Daoy (cell line): Measurements from ENCODE around the gene TEKTIP1. TPM values are rescaled to one million over a fixed set of nuclear protein-coding genes. Genes with fewer than 3 reads are reported as not detected.
"Not testable (repeated sequence)": the region's sequence is repeated elsewhere in the genome, so short reads cannot be mapped to it uniquely, and the experiment has no call there.

Source experiments
- DNase-seq: peaks from one replicate; pipeline ENCODE4 v3.0.0-alpha.2; 2015; ENCODE audit warnings: low read depth
- total RNA-seq: library from RNA; depleted of rRNA; stranded (reverse); fragments of >200 nt; shearing (Covaris generic); gene quantifications from 2 replicates; pipeline ENCODE4 v1.2.3, GENCODE V29; 2014

The TEKTIP1 gene
- total RNA-seq, 1 experiment from 2014 or later = not detected

DNA sequence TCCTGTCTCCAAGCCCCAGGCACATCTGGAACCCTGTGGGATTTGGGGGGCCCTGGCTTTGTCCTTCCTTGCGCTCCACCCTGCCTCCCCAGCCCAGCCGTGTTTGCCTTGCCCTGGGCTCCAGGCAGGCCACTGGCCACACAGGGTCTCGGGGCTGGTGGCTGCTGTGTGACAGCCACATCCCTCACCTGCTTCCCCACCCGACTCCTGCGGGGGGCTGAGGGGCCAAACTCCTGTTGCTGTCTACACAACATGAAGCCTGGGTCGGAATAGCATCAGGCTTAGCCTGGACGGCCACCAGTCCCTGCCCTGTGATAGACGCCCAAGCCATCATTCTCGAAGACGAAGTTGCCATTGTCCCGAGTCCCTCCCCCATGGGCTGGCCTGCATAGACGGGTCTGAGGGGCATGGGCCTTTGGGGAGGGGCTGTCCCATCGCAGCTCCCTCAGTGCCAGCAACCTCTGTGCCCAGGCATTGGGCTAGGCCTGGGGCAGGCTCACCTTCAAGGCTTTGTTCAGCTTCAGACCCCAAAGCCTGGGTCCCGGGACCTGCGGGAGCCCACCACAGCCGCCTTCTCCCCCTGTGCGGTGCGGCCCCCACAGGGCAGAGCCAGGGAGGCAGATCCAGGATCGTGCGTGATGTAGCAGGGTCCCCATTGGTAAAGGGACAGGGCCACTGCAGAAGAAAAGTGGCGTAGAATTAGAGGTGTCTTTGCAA is 15.5 kb upstream of the TEKTIP1 start:
- DNase-seq = no peak

DNA sequence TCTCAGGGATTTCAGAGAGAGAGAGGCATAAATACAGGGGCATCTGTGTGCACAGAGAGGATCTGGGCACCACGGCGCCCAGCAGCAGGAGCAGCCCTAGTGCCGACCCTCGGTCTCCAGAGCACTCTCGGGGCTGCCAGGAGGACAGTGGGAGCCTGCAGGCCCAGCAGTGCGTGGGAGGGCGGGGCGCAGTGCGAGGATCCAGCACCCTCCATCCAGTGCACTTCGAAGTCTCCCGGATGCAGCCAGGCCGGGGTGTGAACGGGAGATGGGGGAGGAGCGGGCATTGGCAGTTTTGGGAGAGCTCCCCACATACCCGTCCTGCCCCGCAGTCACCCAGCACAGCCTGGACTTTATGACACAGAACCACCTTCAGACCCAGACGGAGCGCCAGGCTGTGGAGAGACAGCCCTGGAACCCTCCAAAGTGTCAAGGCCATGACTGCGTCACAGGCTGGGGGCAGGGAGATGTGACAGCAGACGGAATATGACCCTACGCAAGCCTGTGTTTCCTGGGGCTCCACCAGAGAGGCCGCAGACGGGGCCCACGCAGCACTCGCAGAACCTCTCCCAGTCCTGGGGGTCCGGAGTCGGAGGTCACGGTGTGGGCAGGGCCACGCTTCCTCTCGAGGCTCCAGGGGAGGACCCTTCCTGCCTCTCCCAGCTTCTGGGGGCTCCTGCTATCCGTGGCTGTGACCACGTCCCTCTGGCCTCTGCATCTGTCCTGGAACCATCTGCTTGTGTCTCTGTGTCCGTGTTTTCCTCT is 14.7 kb upstream of the TEKTIP1 start:
- DNase-seq = no peak

GRCh38 chr19:3524904-3525451 is 14.0 kb upstream of the TEKTIP1 start:
- no peak for DNase-seq

DNA sequence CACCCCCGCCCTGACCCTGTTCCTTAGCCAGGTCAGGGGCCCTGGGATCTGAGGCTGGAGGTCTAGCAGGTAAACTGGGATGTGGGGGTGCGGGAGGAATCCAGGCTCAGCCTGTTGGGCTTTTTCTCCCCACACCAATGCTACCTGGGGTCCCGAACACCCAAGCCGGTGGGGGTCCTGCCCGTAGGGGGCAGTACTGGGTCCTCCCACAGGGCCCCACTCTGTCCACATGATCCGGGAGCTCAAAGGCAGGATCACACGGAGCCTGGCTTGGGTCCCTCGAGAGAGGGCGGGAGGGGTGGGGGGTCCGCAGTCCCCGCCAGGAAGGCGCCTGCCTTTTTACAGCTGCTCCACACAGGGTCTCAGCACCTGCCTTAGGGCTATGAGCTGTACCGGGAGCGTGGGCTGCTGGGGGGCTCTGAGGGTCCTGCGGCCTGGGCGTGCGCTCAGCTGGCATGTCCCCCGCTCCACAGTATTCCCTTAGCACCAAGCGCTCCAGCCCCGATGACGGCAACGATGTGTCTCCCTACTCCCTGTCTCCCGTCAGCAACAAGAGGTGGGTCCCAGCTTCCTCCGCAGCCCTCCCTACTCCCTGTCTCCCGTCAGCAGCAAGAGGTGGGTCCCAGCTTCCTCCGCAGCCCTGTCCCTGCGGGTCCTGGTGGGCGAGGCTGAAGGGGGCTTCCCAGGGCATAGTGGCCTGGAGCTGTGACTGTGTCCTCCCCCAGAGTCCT is 12.3 kb upstream of the TEKTIP1 start:
- no peak for DNase-seq

- DNase-seq = no peak
Measured at GRCh38 chr19:3527238-3527910, 11.6 kb upstream of the TEKTIP1 start.

DNA sequence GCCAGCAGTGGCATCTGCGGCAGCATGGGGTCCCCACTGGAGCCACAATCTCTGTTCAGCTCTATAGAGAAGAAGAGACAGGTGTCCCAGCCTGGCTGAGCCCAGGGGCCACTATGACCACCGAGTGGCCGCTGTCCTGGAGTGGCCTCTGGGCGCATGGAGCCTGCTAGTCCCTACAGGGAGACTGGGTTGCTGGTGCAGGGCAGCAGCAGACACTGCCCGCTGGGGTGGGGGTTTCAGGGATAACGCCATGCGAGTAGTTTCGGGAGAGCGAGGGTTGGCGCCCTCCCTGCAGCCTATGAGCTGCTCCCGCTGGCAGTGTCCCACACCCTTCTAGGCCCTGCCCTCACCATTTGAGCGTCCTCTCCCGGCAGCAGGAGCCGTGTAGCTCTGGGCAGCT is 10.9 kb upstream of the TEKTIP1 start:
- no peak for DNase-seq

- DNase-seq = no peak
Measured at GRCh38 chr19:3528539-3529211, 10.3 kb upstream of the TEKTIP1 start.

DNA sequence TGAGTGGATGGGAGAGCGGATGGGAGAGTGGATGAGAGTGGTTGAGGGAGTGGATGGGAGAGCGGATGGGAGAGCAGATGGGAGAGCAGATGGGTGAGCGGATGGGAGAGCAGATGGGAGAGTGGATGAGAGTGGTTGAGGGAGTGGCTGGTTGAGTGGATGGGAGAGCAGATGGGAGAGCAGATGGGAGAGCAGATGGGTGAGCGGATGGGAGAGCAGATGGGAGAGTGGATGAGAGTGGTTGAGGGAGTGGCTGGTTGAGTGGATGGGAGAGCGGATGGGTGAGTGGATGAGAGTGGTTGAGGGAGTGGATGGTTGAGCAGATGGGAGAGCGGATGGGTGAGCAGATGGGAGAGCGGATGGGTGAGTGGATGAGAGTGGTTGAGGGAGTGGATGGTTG is 9.7 kb upstream of the TEKTIP1 start:
- not testable (repeated sequence) for DNase-seq

DNA sequence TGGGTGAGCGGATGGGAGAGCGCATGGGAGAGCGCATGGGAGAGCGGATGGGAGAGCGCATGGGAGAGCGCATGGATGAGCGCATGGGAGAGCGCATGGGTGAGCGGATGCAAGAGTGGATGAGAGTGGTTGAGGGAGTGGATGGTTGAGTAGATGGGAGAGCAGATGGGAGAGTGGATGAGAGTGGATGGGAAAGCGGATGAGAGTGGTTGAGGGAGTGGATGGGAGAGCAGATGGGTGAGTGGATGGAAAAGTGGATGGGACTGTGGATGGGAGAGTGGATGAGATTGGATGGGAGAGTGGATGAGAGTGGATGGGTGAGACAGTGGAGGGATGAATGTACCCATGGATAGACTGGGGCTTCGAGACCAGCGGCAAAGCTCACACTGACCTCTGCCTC is 8.6 kb upstream of the TEKTIP1 start:
- no peak for DNase-seq

DNA sequence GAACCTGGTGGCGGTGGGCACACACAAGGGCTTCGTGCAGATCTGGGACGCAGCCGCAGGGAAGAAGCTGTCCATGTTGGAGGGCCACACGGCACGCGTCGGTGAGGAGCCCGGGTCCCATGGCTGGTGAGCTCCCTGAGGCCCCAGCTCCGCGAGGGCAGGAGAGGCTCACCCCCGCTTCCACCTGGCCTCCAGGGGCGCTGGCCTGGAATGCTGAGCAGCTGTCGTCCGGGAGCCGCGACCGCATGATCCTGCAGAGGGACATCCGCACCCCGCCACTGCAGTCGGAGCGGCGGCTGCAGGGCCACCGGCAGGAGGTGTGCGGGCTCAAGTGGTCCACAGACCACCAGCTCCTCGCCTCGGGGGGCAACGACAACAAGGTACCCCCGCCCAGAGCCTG is 7.3 kb upstream of the TEKTIP1 start:
- no peak for DNase-seq

DNA sequence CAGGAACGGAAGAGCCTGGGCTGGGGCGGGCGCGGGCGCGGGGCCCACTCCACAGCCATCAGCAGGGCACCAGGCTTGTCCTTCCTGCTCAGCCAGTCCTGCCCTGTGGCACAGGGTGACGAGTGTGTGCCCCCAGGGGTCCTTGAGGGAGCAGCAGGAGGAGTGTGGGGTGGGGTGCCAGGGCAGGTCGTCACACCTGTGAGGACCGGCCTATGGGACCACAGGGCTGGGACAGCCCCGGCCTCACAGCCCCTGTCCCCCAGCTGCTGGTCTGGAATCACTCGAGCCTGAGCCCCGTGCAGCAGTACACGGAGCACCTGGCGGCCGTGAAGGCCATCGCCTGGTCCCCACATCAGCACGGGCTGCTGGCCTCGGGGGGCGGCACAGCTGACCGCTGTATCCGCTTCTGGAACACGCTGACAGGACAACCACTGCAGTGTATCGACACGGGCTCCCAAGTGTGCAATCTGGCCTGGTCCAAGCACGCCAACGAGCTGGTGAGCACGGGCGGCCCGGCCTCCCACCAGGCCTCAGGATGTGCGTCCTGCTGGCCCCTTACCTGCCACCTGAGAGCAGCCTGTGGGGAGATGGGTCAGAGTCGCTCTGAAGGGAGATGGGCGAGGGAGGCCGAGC is 6.7 kb upstream of the TEKTIP1 start:
- no peak for DNase-seq

DNA sequence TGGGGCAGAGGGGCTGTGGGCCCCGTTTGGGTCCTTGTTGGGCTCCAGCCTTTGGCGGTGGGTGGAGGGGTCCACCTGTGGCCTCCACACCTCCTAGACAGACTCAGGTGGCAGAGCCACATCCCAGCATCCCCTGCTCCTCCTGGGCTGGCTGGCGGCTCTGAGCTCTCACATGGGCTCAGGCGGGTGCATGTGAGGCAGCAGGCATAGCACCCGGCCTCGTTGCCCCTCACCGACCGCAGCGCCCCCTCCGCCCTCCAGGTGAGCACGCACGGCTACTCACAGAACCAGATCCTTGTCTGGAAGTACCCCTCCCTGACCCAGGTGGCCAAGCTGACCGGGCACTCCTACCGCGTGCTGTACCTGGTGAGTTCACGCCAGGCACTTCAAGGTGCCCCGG is 5.9 kb upstream of the TEKTIP1 start:
- DNase-seq = no peak

- DNase-seq = no peak
Measured at GRCh38 chr19:3533563-3534216, 5.3 kb upstream of the TEKTIP1 start.

GRCh38 chr19:3534375-3535234 is 4.4 kb upstream of the TEKTIP1 start:
- no peak for DNase-seq

- no peak for DNase-seq
Measured at GRCh38 chr19:3535235-3535535, 3.8 kb upstream of the TEKTIP1 start.

DNA sequence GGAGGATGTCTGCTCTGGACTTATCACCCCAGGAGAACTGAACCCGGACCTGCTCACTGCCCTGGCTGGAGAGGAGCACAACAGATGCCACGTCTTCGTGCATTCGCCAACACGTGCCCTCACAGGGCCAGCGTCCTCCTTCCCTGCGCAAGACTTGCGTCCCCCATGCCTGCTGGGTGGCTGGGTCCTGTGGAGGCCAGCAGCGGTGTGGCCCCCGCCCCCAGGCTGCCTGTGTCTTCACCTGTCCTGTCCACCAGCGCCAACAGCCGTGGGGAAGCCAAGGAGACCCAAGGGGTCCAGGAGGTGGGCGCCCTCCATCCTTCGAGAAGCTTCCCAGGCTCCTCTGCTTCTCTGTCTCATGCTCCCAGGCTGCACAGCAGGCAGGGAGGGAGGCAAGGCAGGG is 3.4 kb upstream of the TEKTIP1 start:
- no peak for DNase-seq

- DNase-seq = no peak
Measured at GRCh38 chr19:3535981-3536380, 3.0 kb upstream of the TEKTIP1 start.

- DNase-seq = no peak
Measured at GRCh38 chr19:3536429-3537100, 2.4 kb upstream of the TEKTIP1 start.

DNA sequence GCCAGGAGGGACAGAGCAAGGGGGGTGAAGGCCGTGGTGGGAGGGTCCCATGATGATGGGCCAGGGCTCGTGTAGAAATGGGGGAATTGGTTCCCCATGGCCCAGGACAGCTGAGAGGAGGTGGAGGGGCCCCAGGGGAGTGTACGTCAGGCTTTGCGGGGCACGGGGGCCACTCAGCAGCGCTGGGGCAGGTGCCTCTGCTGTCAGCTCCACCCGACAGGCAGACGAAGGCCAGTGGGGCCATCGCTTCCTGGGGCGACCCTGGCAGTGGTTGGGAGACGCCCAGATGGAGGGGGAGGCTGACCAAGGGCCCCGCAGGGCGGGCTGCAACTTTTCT is 1.9 kb upstream of the TEKTIP1 start:
- DNase-seq = no peak
